HepG2 (cell line): ENCODE data around the gene NDUFA8. TPM values are rescaled to one million over a fixed set of nuclear protein-coding genes. Genes with fewer than 3 reads are reported as not detected.

Source experiments
- ATAC-seq: fragments of 200-7000 bp; cut with Tn5 transposase; 3 replicates; pipeline ENCODE4 v1.9.1; 2020; ENCODE audit warnings: mild to moderate bottlenecking, moderate library complexity
- BruUV-seq: library from RNA; stranded (reverse); fragments of 400-500 nt; replicated peaks from 2 replicates; lab custom pipeline; 2021; lab: Mats Ljungman, UMichigan
- CTCF ChIA-PET: fragments of 300-600 bp; formaldehyde crosslinking; extraction: SDS; loops from one replicate; lab custom pipeline; 2021; ENCODE audit warnings: low total read pairs, inconsistent platforms, low intra/inter-chr PET ratio; lab: Yijun Ruan, JAX
- POLR2A ChIA-PET: fragments of 350-600 bp; sonication (Branson Sonifier 250); formaldehyde crosslinking; loops from one replicate; lab custom pipeline; 2020; ENCODE audit warnings: antibody characterized with exemption, inconsistent platforms; lab: Yijun Ruan, JAX
- DNase-seq: peaks from one replicate; pipeline ENCODE4 v3.0.0-alpha.2; 2015; ENCODE audit warnings: low spot score
- FAIRE-seq: peaks from 3 replicates; lab custom pipeline; 2011; peaks lifted over from hg19 to GRCh38; lab: Jason Lieb, UNC
- H2AFZ ChIP-seq: one replicate; pipeline ENCODE4 v1.6.1; 2011; ENCODE audit warnings: low read length, inconsistent platforms
- H3K27ac ChIP-seq: fragments of 300-600 bp; 3 replicates; pipeline ENCODE4 v1.8.0; 2011; ENCODE audit warnings: mixed run types, mild to moderate bottlenecking, mixed read lengths, low read length, inconsistent platforms; ENCODE audit not compliant: insufficient read depth; ENCODE audit errors: extremely low read length
- H3K27me3 ChIP-seq, 2 experiments: fragments of 200-600 bp in 1 of 2; 2 replicates in 1 of 2; 3 replicates in 1 of 2; pipeline versions ENCODE4 v1.6.0 to v1.8.0; 2011; ENCODE audit warnings: low read length in 2 of 2, mild to moderate bottlenecking in 2 of 2, moderate library complexity in 2 of 2, inconsistent platforms in 1 of 2; ENCODE audit not compliant: insufficient read depth in 2 of 2, control insufficient read depth in 1 of 2
- H3K36me3 ChIP-seq, 2 experiments: fragments of 200-600 bp in 1 of 2; replicated peaks in 1 of 2; 2 replicates in 1 of 2; 3 replicates in 1 of 2; pipeline versions ENCODE4 v1.5.1 to v1.8.0; 2011; ENCODE audit warnings: low read length in 2 of 2, inconsistent platforms in 1 of 2; ENCODE audit not compliant: insufficient read depth in 2 of 2, control insufficient read depth in 1 of 2
- H3K4me1 ChIP-seq: 2 replicates; pipeline ENCODE4 v1.5.1; 2012; ENCODE audit warnings: low read length, inconsistent platforms; ENCODE audit not compliant: insufficient read depth
- H3K4me2 ChIP-seq: 2 replicates; pipeline ENCODE4 v1.6.0; 2011; ENCODE audit warnings: low read depth, low read length, inconsistent platforms
- H3K4me3 ChIP-seq, 3 experiments: fragments of 200-600 bp in 1 of 3; sonication (generic), shearing (Covaris generic) in 1 of 3; replicated peaks in 1 of 3; 2 replicates each; pipeline ENCODE4 v1.5.1; 2011 to 2016; ENCODE audit warnings: low read length in 3 of 3, inconsistent platforms in 2 of 3, low read depth in 2 of 3, mild to moderate bottlenecking in 2 of 3, control low read depth in 1 of 3, mixed read lengths in 1 of 3; ENCODE audit not compliant: insufficient read depth in 1 of 3
- H3K79me2 ChIP-seq: one replicate; pipeline ENCODE4 v1.6.1; 2011; ENCODE audit warnings: low read length, inconsistent platforms; ENCODE audit not compliant: insufficient read depth
- H3K9ac ChIP-seq: 2 replicates; pipeline ENCODE4 v1.6.0; 2011; ENCODE audit warnings: mild to moderate bottlenecking, low read depth, low read length, inconsistent platforms; ENCODE audit not compliant: insufficient read depth
- H3K9me3 ChIP-seq: 2 replicates; pipeline ENCODE4 v1.5.1; 2012; ENCODE audit warnings: mild to moderate bottlenecking, low read length
- H4K20me1 ChIP-seq: 2 replicates; pipeline ENCODE4 v1.6.0; 2011; ENCODE audit warnings: inconsistent platforms, mild to moderate bottlenecking, low read length, moderate library complexity; ENCODE audit not compliant: insufficient read depth
- GLMP ChIP-seq: sonication (generic); formaldehyde crosslinking; IDR thresholded peaks from 2 replicates; pipeline ENCODE4 v1.9.0; 2021; ENCODE audit warnings: missing genetic modification reagents, mild to moderate bottlenecking, borderline replicate concordance
- MEIS1 ChIP-seq: sonication (generic); formaldehyde crosslinking; IDR thresholded peaks from 2 replicates; pipeline ENCODE4 v1.9.0; 2021; ENCODE audit warnings: mild to moderate bottlenecking, missing genetic modification reagents, moderate library complexity, borderline replicate concordance
- MYC ChIP-seq: sonication (generic); formaldehyde crosslinking; IDR thresholded peaks from 2 replicates; pipeline ENCODE4 v1.9.0; 2021; ENCODE audit warnings: missing genetic modification reagents, borderline replicate concordance
- SNRNP70 ChIP-seq: fragments of 200-400 bp; formaldehyde crosslinking; IDR thresholded peaks from 2 replicates; pipeline ENCODE4 v1.6.1; 2017; ENCODE audit warnings: mild to moderate bottlenecking, low read depth, low read length, moderate library complexity
- STAG1 ChIP-seq: sonication (generic); formaldehyde crosslinking; IDR thresholded peaks from 2 replicates; pipeline ENCODE4 v1.4.0; 2020; ENCODE audit warnings: missing genetic modification reagents
- TGIF2 ChIP-seq: IDR thresholded peaks from 2 replicates; pipeline ENCODE4 v1.6.1; 2016; ENCODE audit warnings: control low read depth, missing compliant biosample characterization
- ZMYM4 ChIP-seq: sonication (generic); formaldehyde crosslinking; IDR thresholded peaks from 2 replicates; pipeline ENCODE4 v1.8.1; 2023; ENCODE audit warnings: mild to moderate bottlenecking, missing genetic modification reagents
- ZNF749 ChIP-seq: sonication (generic); formaldehyde crosslinking; IDR thresholded peaks from 2 replicates; pipeline ENCODE4 v1.8.0; 2022; ENCODE audit warnings: mild to moderate bottlenecking, missing genetic modification reagents, moderate library complexity, borderline replicate concordance
- WGBS: methylation state at CpG from one replicate; pipeline ENCODE4 v1.1.6; 2017; ENCODE audit warnings: low lambda C conversion rate; 5-methylcytosine and 5-hydroxymethylcytosine counted together
- in situ Hi-C: cut with HindIII; loops from 2 replicates; pipeline ENCODE4 v1.10.0; 2017; ENCODE audit warnings: low pct_unique_long_range_greater_than_20kb; ENCODE audit not compliant: extremely low pct_ligation_motif_present
- intact Hi-C: fragments of 100-400 bp; cut with micrococcal nuclease; formaldehyde crosslinking; loops from one replicate; pipeline ENCODE4 v1.10.0; 2022; ENCODE audit not compliant: unreplicated experiment
- polyA plus RNA-seq, 8 experiments: library from polyadenylated mRNA; depleted of rRNA in 3 of 8; stranded (reverse) in 7 of 8; unstranded in 1 of 8; fragments of >200 nt; fragmentation: Illumina TruSeq in 4 of 8; extraction: Trizol in 4 of 8; gene quantifications; 2 replicates each; pipeline versions ENCODE4 v1.2.1 to v1.2.3, GENCODE V29; 2011 to 2016; ENCODE audit warnings: low read depth in 4 of 8, missing spikeins in 1 of 8, mixed read lengths in 1 of 8; ENCODE audit not compliant: insufficient read depth in 1 of 8
- total RNA-seq, 5 experiments: library from RNA; depleted of rRNA; stranded (reverse); fragments of >200 nt; fragmentation: Illumina TruSeq; extraction: Trizol; gene quantifications; 2 replicates each; pipeline ENCODE4 v1.2.3, GENCODE V29; 2016; ENCODE audit warnings: low read depth in 1 of 5

Gene NDUFA8
- total and polyA plus RNA-seq, 2 of the 13 experiments (the other 11 are each of a cell fraction or from before 2014, with no cell fraction given): 68.6 to 71.7 TPM

DNA sequence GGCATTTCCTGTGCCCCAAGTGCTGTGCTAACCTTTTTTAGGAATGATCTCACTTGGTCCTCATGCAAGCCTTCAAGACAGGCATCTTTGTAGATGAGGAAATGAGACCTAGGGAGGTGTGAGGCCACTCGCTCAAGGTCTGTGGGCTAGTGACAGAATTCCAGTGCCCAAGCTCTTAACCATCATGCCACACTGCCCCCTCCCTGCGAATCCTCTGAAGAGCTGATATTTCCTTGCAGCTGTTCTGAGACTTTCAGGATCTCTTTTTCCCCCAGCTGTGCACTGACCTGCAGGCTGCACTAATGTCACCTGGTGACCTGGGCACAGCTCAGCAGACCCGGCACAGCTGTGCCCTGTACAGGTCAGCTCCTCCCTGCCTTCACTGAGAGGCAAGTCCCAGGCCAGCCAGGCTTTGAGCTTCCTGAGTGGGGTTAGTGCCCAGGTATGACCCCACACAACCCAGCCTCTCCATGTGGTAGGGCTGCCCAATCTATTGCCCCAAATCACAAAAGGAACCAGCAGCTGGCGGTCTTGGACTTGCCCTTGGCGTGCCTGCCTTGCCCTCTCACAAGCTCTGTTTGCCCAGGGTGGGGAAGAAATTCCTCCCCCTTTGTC, 32.8 kb upstream of the NDUFA8 start:
- ATAC-seq (peak; percentile 12; the same call in 1 of the 3 replicates), FAIRE-seq (no peak), DNase-seq (no peak)
- H3K27ac ChIP-seq: no peak overlapping the region
- H2AFZ ChIP-seq: no peak overlapping the region
- ChIA-PET POLR2A (interaction anchor here (1.7 kb wide), 1 partner anchor 72 kb away, joined by 10 read pairs; the partner anchor contains the start of genes MRRF and RBM18), CTCF (no interaction called here)
- peaks cover 66% of the 10 kb centered on the region for H3K4me1 ChIP-seq
- no peaks in the 10 kb centered on the region for H3K79me2 ChIP-seq
- no peak overlapping the region for H3K4me2 ChIP-seq
- H3K36me3 ChIP-seq: no peaks in the 10 kb centered on the region
- H4K20me1 ChIP-seq: no peaks in the 10 kb centered on the region
- no peak for TF ChIP-seq ZNF749
- peak; percentile 15; the same call in 1 of the 2 replicates for TF ChIP-seq STAG1 (CRISPR knock-in tag)
- TF ChIP-seq MEIS1 (CRISPR knock-in tag): 0 out of 2 replicates have a peak, but pooled peaks have one; percentile 38
- no peak overlapping the region for H3K4me3 ChIP-seq
- intact Hi-C loops: no loop called here
- in situ Hi-C loops: no loop called here
- H3K9ac ChIP-seq: no peak overlapping the region
- H3K9me3 ChIP-seq: no peaks in the 10 kb centered on the region
- WGBS: 45% methylated on average over 4 of the region's 5 CpGs
- H3K27me3 ChIP-seq: no peaks in the 10 kb centered on the region
- BruUV-seq: no TSS peak

DNA sequence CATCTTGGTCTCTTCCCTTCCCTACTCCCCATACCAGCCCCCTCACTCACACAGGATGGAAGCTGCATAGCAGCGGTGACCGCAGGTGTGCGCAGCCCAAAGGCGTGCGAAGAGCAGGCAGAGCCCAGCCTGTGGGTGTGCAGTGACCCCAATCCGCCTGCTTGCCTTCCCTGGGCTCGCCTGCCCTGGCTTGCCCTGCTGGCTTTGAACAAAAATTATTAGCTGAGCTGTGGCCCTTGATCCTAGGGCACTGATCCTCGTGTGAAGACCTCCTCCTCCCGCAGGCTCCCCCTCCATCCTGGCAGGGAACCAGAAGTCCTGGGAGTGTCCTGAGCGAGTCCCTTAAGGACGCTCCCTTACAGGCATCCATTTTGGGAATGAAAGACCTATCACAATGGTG, 32.0 kb upstream of the NDUFA8 start:
- Histone ChIP-seq H3K4me1 (peaks cover 67% of the 10 kb centered on the region), H3K9me3 (no peaks in the 10 kb centered on the region), H4K20me1 (no peaks in the 10 kb centered on the region), H3K27me3 (no peaks in the 10 kb centered on the region), H3K79me2 (no peaks in the 10 kb centered on the region), H3K27ac (no peak overlapping the region), H2AFZ (no peak overlapping the region), H3K36me3 (no peaks in the 10 kb centered on the region), H3K9ac (no peak overlapping the region), H3K4me3 (no peak overlapping the region), H3K4me2 (no peak overlapping the region)
- DNase-seq (no peak), FAIRE-seq (no peak), ATAC-seq (peak; percentile 9; the same call in 1 of the 3 replicates)
- ChIA-PET CTCF (no interaction called here), POLR2A (interaction anchor here (1.7 to 2.8 kb wide), 2 partner anchors 11 to 73 kb away, joined by 10 to 15 read pairs; partner anchors contain the start of genes MRRF and RBM18)
- BruUV-seq: no TSS peak
- in situ Hi-C loops (no loop called here), intact Hi-C loops (no loop called here)
- 59% methylated on average over 9 of the region's 11 CpGs for WGBS
- TF ChIP-seq TGIF2 (CRISPR knock-in tag): no peak
- 0 out of 2 replicates have a peak, but pooled peaks have one; percentile 17 for TF ChIP-seq MYC (CRISPR knock-in tag)
- no peak for TF ChIP-seq ZMYM4
- no peak for TF ChIP-seq GLMP (CRISPR knock-in tag)
- no peak for TF ChIP-seq SNRNP70
